ENCODE data around the gene B3GALT6. TPM values are rescaled to one million over a fixed set of nuclear protein-coding genes. Genes with fewer than 3 reads are reported as not detected.

Gene B3GALT6
- polyA plus RNA-seq, 1 experiment: 20.9 TPM

DNA sequence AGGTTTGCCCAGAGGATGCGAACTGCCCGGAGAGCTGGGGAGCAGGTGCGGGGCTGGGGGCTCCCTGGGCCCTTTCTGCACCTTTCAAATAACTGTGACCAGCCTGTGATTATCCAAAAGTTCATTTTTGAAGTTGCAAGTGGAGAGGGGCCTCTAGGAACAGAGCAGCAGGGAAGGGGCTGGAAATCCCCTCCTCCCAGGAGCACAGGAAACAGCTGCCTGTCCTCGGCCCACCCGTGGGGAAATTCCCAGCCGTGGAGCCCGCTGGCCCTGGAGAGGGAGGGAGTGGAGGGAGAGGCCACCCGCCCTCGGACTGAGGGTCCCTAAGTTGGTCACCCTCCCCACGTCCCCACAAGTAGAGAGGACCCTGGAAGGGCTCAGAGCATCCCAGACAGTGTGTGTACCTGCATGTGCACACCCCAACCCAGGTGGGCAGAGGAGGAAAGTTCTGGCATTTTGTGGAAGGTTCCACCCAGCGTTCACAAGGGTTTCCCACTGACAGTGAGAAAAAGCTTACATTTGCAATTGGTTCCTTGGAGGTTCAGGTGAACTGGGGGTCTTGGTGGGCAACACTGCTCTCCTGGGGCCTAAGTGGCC is 16.9 kb upstream of the B3GALT6 start:
- POLR2A ChIA-PET: no interaction called here
- H3K27me3 ChIP-seq (ENCODE audit: control insufficient read depth, insufficient read depth, low read length): no peaks in the 10 kb centered on the region
- H3K4me3 ChIP-seq (ENCODE audit: low read depth, low read length): no peak overlapping the region
- no peak for DNase-seq (ENCODE audit: low read depth)
- CTCF ChIA-PET: interaction anchor here (1.8 kb wide), 1 partner anchor 93 kb away, joined by 7 read pairs; no protein-coding TSS in a partner anchor
- TF ChIP-seq CTCF (IDR thresholded peaks at IDR 0.05; ENCODE audit: insufficient read depth, low read depth, low read length): no peak
- H3K36me3 ChIP-seq (ENCODE audit: control insufficient read depth, insufficient read depth, low read length): peaks cover 18% of the 10 kb centered on the region

DNA sequence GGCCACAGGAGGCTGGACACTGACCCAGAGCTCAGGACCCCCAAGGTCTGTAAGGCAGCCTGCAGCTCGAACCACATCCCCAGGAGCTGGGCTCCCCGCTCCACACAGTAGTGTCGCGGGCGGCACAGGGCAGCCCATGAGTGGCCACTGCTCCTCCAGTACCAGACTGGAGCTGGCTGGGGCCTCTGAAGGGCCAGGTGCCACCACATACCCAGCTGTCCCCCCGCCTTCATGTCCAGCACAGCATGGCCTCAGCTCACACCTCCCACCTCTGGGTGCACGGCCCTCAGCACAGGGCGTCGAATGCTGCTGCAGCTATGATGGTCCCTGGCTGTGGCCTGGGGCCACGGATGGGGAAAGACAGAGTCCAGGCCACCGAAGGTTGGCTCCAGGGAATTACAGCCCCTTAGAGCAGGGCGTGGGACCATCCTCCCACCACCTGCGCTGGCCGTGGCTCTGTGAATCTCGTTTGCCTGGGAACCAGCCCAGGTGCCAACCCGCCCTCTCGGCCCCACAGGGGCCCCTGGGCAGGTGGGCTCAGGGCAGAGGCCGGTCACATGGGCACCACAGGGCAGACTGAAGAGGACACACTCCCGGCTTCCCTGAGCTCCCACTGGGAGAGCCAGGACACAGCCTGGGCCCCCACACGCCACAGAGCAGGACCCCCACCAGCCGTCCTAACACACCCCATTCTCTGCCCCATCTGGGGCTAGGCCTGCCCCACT is 16.0 kb upstream of the B3GALT6 start:
- DNase-seq (ENCODE audit: low read depth): no peak
- Histone ChIP-seq H3K27me3 (ENCODE audit: control insufficient read depth, insufficient read depth, low read length) (no peaks in the 10 kb centered on the region), H3K4me3 (ENCODE audit: low read depth, low read length) (no peak overlapping the region), H3K36me3 (ENCODE audit: control insufficient read depth, insufficient read depth, low read length) (peaks cover 21% of the 10 kb centered on the region)
- POLR2A ChIA-PET: no interaction called here
- TF ChIP-seq CTCF (IDR thresholded peaks at IDR 0.05; ENCODE audit: insufficient read depth, low read depth, low read length): no peak
- CTCF ChIA-PET: interaction anchor here (1.8 kb wide), 1 partner anchor 94 kb away, joined by 7 read pairs; no protein-coding TSS in a partner anchor

DNA sequence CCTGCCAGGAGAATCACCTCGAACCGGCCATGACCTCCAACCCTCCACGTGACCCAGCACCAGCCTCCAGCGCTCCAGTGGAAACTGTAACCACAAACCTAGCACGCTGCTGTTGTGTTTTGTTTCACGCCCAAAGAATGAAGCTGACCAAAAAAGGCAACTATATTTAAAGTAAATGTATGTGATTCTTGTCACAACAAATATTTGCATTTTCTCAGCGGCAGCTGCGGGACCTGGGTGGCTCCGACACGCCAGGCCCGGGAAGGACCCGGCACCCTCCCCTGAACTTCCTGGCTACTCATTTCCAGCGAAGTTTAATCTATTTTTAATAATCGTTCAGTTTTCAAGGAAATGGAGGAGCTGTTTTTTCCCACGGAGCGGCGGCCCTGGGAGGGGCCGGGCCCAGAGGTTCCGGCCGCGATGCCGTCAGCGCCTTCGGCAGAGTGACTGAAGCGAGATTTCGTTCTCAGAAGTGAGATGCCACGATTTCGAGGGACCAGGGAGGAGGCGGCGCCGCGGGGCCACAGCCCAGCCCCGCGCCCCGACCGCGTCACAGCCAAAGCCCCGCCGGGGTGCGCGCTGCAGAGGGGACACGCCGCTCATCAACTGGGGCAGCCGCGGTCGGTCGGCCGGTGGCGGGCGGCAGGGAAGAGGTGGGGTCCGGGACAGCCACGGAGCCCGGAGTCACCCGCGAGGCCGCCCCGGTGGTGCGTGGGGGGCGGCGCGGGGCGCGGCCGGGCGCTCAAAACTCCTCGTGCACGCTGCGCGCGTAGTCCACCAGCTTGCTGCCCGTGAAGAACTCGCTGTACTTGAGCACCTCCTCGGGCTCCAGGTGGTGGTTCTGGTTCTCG is 15.0 kb upstream of the B3GALT6 start:
- ChIA-PET CTCF (interaction anchor here (1.0 kb wide), 1 partner anchor 9 kb away, joined by 3 read pairs; no protein-coding TSS in a partner anchor), POLR2A (no interaction called here)
- Histone ChIP-seq H3K4me3 (ENCODE audit: low read depth, low read length) (no peak overlapping the region), H3K36me3 (ENCODE audit: control insufficient read depth, insufficient read depth, low read length) (peaks cover 22% of the 10 kb centered on the region), H3K27me3 (ENCODE audit: control insufficient read depth, insufficient read depth, low read length) (no peaks in the 10 kb centered on the region)
- DNase-seq (ENCODE audit: low read depth): no peak
- no peak for TF ChIP-seq CTCF (IDR thresholded peaks at IDR 0.05; ENCODE audit: insufficient read depth, low read depth, low read length)

DNA sequence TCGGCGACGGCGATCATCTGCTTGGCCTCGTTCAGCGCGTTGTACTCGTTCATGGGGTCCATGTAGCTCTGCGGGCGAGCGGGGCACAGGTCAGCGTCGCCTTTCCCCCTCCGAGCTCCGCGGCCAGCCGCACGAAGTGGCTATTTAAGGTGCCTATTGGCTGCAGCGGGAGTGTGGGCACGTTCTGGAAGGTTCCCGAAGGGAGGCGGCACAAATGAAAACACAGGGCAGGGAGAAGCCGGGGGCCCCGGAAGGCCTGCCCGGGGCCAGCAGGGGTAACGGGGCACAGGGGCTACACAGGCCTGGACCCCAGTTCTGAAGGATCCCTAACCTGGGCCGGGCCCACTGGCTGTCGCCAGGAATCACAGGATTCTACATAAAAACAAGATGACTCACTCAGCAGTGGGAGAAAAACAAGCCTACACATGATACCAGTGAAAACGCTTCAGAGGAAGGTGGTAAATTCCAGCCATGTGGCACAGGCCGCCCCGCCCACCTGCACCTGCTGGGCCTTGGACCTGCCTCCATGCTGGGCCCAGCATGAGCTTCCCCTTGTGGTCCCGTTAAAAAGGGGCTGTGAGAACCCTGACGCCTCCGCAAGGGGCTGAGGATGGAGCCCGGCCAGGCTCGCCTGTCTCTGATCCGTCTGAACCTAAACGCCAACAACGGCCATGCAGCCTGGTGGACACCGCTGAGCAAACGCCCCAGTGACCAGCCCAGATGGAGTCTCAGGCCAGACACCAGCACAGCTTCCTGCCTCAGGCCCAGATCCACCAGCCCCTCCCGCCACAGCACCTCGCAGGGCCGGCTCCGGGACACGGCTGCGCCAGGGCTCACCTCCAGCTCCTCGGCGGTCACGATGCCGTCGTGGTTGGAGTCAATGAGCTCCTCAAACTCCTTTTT is 14.2 kb upstream of the B3GALT6 start:
- H3K36me3 ChIP-seq (ENCODE audit: control insufficient read depth, insufficient read depth, low read length): peaks cover 30% of the 10 kb centered on the region
- H3K4me3 ChIP-seq (ENCODE audit: low read depth, low read length): no peak overlapping the region
- TF ChIP-seq CTCF (IDR thresholded peaks at IDR 0.05; ENCODE audit: insufficient read depth, low read depth, low read length): no peak
- POLR2A ChIA-PET: no interaction called here
- CTCF ChIA-PET: interaction anchor here (1.0 kb wide), 2 partner anchors 8 to 96 kb away, joined by 3 to 4 read pairs; no protein-coding TSS in a partner anchor
- no peak for DNase-seq (ENCODE audit: low read depth)
- H3K27me3 ChIP-seq (ENCODE audit: control insufficient read depth, insufficient read depth, low read length): no peaks in the 10 kb centered on the region
